Measurements from ENCODE around the gene SDK1. TPM values are rescaled to one million over a fixed set of nuclear protein-coding genes. Genes with fewer than 3 reads are reported as not detected.

SDK1 gene
- total RNA-seq, 1 donor: 0.43 TPM

GRCh38 chr7:4272141-4272540, 971.1 kb downstream of the SDK1 start:
- H3K4me3 ChIP-seq (ENCODE audit: low read depth, low read length): no peak overlapping the region
- no peak for TF ChIP-seq CTCF (IDR thresholded peaks at IDR 0.05; ENCODE audit: insufficient read depth, low read depth, low read length)
- DNase-seq (ENCODE audit: low read depth): no peak

GRCh38 chr7:4273566-4274230, 972.6 kb downstream of the SDK1 start:
- no peak for DNase-seq (ENCODE audit: low read depth)
- TF ChIP-seq CTCF (IDR thresholded peaks at IDR 0.05; ENCODE audit: insufficient read depth, low read depth, low read length): no peak
- no peak overlapping the region for H3K4me3 ChIP-seq (ENCODE audit: low read depth, low read length)

- no peak overlapping the region for H3K4me3 ChIP-seq (ENCODE audit: low read depth, low read length)
- TF ChIP-seq CTCF (IDR thresholded peaks at IDR 0.05; ENCODE audit: insufficient read depth, low read depth, low read length): no peak
- no peak for DNase-seq (ENCODE audit: low read depth)
Observed at GRCh38 chr7:4274286-4274685, 973.2 kb downstream of the SDK1 start.

- DNase-seq (ENCODE audit: low read depth): no peak
- H3K4me3 ChIP-seq (ENCODE audit: low read depth, low read length): no peak overlapping the region
- no peak for TF ChIP-seq CTCF (IDR thresholded peaks at IDR 0.05; ENCODE audit: insufficient read depth, low read depth, low read length)
Observed at GRCh38 chr7:4277936-4278335, 976.9 kb downstream of the SDK1 start.

- TF ChIP-seq CTCF (IDR thresholded peaks at IDR 0.05; ENCODE audit: insufficient read depth, low read depth, low read length): no peak
- DNase-seq (ENCODE audit: low read depth): no peak
- no peak overlapping the region for H3K4me3 ChIP-seq (ENCODE audit: low read depth, low read length)
Observed at GRCh38 chr7:4279216-4279615, 978.2 kb downstream of the SDK1 start.

- TF ChIP-seq CTCF (IDR thresholded peaks at IDR 0.05; ENCODE audit: insufficient read depth, low read depth, low read length): no peak
- DNase-seq (ENCODE audit: low read depth): no peak
- no peak overlapping the region for H3K4me3 ChIP-seq (ENCODE audit: low read depth, low read length)
Observed at GRCh38 chr7:4281231-4281993, 980.4 kb downstream of the SDK1 start.
